ENCODE data around the gene POU6F2. TPM values are rescaled to one million over a fixed set of nuclear protein-coding genes. Genes with fewer than 3 reads are reported as not detected.

Gene POU6F2
- total and polyA plus RNA-seq, 2 experiments from 2014 or later = 7.2 to 7.3 TPM

DNA sequence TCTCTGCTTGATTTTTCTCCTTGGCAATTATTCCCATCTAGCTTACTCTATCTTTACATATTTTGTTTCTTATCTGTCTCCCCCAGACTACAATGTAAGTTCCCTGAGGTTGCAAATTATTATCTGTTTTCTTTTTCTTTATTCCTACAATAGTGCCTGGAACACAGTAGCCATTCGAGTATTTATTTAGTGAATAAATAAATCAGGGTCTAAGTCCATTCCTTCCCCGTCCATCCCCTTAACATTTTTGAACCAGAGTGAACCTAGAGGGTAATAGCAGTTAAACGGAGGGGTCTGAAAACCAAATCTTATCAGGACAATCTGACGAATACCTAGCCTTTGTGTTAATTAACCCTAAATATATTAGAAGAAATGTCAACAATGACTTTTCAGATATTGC, 335.7 kb downstream of the POU6F2 start (continued):
- no peak for TF ChIP-seq CREB1 (CRISPR knock-in tag; IDR thresholded peaks at IDR 0.05; ENCODE audit: low read depth)
- TF ChIP-seq, protein P1, sequence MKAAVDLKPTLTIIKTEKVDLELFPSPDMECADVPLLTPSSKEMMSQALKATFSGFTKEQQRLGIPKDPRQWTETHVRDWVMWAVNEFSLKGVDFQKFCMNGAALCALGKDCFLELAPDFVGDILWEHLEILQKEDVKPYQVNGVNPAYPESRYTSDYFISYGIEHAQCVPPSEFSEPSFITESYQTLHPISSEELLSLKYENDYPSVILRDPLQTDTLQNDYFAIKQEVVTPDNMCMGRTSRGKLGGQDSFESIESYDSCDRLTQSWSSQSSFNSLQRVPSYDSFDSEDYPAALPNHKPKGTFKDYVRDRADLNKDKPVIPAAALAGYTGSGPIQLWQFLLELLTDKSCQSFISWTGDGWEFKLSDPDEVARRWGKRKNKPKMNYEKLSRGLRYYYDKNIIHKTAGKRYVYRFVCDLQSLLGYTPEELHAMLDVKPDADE (IDR thresholded peaks at IDR 0.05) = no peak

DNA sequence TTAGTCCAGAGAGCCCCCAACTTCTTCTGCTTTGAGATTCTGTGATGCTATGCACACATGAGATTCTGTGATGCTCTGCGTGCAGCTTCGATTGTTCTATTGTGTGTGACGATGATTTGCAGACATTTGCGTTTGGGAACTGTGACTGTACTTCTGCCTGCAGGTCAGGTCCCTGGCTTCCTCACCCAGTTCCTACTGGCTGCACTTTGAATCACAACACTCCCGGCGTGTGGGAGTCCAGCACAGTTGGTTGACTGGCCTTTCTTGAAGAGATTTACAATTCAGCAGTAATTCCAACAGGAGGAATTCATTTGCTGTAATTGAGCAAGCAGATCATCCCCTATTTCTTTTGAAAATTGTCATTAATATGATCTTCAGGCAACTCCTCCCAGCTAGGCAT, 336.3 kb downstream of the POU6F2 start:
- Histone ChIP-seq H3K27me3 (ENCODE audit: insufficient read depth) (no peaks in the 10 kb centered on the region), H4K20me1 (replicated peaks; ENCODE audit: insufficient read depth) (no peaks in the 10 kb centered on the region), H3F3A (replicated peaks; ENCODE audit: low read depth) (no peaks in the 10 kb centered on the region), H2AFZ (no peak overlapping the region), H3K79me2 (replicated peaks; ENCODE audit: insufficient read depth) (no peaks in the 10 kb centered on the region), H3K4me1 (ENCODE audit: insufficient read depth) (peaks cover 23% of the 10 kb centered on the region), H3K27ac (ENCODE audit: low read depth) (no peak overlapping the region), H3K4me3 (no peak overlapping the region), H3K36me3 (ENCODE audit: insufficient read depth) (no peaks in the 10 kb centered on the region), H3K9me2 (ENCODE audit: insufficient read depth) (no peaks in the 10 kb centered on the region), H3K4me2 (no peak overlapping the region)
- ATAC-seq (peak; percentile 51), DNase-seq (ENCODE audit: low spot score) (peak; percentile 24)
- Mint-ChIP-seq H3K9me3 (no peaks in the 10 kb centered on the region; the same call in 2 of the 3 replicates), H3K36me3 (ENCODE audit: low read depth) (no peaks in the 10 kb centered on the region), H3K4me1 (peaks cover 47% of the 10 kb centered on the region), H3K4me3 (no peak overlapping the region), H3K27ac (peak overlapping the region; percentile 0; the same call in 1 of the 2 replicates), H3K27me3 (ENCODE audit: insufficient read depth, low read depth, poor library complexity) (no peaks in the 10 kb centered on the region)
- no peak for TF ChIP-seq ZNF331 (CRISPR knock-in tag; IDR thresholded peaks at IDR 0.05; ENCODE audit: low read depth)
- no peak for TF ChIP-seq EZH2 (IDR thresholded peaks at IDR 0.05; ENCODE audit: low read depth, unreplicated experiment)
- TF ChIP-seq, protein P2, sequence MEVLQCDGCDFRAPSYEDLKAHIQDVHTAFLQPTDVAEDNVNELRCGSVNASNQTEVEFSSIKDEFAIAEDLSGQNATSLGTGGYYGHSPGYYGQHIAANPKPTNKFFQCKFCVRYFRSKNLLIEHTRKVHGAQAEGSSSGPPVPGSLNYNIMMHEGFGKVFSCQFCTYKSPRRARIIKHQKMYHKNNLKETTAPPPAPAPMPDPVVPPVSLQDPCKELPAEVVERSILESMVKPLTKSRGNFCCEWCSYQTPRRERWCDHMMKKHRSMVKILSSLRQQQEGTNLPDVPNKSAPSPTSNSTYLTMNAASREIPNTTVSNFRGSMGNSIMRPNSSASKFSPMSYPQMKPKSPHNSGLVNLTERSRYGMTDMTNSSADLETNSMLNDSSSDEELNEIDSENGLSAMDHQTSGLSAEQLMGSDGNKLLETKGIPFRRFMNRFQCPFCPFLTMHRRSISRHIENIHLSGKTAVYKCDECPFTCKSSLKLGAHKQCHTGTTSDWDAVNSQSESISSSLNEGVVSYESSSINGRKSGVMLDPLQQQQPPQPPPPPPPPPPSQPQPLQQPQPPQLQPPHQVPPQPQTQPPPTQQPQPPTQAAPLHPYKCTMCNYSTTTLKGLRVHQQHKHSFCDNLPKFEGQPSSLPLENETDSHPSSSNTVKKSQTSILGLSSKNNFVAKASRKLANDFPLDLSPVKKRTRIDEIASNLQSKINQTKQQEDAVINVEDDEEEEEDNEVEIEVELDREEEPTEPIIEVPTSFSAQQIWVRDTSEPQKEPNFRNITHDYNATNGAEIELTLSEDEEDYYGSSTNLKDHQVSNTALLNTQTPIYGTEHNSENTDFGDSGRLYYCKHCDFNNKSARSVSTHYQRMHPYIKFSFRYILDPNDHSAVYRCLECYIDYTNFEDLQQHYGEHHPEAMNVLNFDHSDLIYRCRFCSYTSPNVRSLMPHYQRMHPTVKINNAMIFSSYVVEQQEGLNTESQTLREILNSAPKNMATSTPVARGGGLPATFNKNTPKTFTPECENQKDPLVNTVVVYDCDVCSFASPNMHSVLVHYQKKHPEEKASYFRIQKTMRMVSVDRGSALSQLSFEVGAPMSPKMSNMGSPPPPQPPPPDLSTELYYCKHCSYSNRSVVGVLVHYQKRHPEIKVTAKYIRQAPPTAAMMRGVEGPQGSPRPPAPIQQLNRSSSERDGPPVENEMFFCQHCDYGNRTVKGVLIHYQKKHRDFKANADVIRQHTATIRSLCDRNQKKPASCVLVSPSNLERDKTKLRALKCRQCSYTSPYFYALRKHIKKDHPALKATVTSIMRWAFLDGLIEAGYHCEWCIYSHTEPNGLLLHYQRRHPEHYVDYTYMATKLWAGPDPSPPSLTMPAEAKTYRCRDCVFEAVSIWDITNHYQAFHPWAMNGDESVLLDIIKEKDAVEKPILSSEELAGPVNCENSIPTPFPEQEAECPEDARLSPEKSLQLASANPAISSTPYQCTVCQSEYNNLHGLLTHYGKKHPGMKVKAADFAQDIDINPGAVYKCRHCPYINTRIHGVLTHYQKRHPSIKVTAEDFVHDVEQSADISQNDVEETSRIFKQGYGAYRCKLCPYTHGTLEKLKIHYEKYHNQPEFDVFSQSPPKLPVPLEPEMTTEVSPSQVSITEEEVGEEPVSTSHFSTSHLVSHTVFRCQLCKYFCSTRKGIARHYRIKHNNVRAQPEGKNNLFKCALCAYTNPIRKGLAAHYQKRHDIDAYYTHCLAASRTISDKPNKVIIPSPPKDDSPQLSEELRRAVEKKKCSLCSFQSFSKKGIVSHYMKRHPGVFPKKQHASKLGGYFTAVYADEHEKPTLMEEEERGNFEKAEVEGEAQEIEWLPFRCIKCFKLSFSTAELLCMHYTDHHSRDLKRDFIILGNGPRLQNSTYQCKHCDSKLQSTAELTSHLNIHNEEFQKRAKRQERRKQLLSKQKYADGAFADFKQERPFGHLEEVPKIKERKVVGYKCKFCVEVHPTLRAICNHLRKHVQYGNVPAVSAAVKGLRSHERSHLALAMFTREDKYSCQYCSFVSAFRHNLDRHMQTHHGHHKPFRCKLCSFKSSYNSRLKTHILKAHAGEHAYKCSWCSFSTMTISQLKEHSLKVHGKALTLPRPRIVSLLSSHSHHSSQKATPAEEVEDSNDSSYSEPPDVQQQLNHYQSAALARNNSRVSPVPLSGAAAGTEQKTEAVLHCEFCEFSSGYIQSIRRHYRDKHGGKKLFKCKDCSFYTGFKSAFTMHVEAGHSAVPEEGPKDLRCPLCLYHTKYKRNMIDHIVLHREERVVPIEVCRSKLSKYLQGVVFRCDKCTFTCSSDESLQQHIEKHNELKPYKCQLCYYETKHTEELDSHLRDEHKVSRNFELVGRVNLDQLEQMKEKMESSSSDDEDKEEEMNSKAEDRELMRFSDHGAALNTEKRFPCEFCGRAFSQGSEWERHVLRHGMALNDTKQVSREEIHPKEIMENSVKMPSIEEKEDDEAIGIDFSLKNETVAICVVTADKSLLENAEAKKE (CRISPR knock-in tag; IDR thresholded peaks at IDR 0.05) = no peak
- no peak for TF ChIP-seq EZH2phosphoT487 (IDR thresholded peaks at IDR 0.05; ENCODE audit: unreplicated experiment)
- TF ChIP-seq, protein P3, sequence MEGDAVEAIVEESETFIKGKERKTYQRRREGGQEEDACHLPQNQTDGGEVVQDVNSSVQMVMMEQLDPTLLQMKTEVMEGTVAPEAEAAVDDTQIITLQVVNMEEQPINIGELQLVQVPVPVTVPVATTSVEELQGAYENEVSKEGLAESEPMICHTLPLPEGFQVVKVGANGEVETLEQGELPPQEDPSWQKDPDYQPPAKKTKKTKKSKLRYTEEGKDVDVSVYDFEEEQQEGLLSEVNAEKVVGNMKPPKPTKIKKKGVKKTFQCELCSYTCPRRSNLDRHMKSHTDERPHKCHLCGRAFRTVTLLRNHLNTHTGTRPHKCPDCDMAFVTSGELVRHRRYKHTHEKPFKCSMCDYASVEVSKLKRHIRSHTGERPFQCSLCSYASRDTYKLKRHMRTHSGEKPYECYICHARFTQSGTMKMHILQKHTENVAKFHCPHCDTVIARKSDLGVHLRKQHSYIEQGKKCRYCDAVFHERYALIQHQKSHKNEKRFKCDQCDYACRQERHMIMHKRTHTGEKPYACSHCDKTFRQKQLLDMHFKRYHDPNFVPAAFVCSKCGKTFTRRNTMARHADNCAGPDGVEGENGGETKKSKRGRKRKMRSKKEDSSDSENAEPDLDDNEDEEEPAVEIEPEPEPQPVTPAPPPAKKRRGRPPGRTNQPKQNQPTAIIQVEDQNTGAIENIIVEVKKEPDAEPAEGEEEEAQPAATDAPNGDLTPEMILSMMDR (conservative IDR thresholded peaks at IDR 0.05; ENCODE audit: low read depth in 2 of 2) = no peak
- TF ChIP-seq, protein P1 (IDR thresholded peaks at IDR 0.05) = no peak
- TF ChIP-seq JUNB (IDR thresholded peaks at IDR 0.05; ENCODE audit: unreplicated experiment) = no peak
- TF ChIP-seq, protein P4, sequence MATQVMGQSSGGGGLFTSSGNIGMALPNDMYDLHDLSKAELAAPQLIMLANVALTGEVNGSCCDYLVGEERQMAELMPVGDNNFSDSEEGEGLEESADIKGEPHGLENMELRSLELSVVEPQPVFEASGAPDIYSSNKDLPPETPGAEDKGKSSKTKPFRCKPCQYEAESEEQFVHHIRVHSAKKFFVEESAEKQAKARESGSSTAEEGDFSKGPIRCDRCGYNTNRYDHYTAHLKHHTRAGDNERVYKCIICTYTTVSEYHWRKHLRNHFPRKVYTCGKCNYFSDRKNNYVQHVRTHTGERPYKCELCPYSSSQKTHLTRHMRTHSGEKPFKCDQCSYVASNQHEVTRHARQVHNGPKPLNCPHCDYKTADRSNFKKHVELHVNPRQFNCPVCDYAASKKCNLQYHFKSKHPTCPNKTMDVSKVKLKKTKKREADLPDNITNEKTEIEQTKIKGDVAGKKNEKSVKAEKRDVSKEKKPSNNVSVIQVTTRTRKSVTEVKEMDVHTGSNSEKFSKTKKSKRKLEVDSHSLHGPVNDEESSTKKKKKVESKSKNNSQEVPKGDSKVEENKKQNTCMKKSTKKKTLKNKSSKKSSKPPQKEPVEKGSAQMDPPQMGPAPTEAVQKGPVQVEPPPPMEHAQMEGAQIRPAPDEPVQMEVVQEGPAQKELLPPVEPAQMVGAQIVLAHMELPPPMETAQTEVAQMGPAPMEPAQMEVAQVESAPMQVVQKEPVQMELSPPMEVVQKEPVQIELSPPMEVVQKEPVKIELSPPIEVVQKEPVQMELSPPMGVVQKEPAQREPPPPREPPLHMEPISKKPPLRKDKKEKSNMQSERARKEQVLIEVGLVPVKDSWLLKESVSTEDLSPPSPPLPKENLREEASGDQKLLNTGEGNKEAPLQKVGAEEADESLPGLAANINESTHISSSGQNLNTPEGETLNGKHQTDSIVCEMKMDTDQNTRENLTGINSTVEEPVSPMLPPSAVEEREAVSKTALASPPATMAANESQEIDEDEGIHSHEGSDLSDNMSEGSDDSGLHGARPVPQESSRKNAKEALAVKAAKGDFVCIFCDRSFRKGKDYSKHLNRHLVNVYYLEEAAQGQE (IDR thresholded peaks at IDR 0.05; ENCODE audit: unreplicated experiment) = no peak
- no peak for TF ChIP-seq STAT1 (IDR thresholded peaks at IDR 0.05; ENCODE audit: unreplicated experiment)
- TF ChIP-seq CREB1 (CRISPR knock-in tag; IDR thresholded peaks at IDR 0.05; ENCODE audit: low read depth) = no peak

Data from GM23338 (cell line).